Astrocyte of the spinal cord (primary cell): ENCODE results near the gene DUSP14.

ENCODE experiments used
- DNase-seq: peaks from one replicate; pipeline ENCODE4 v3.0.0; 2011; ENCODE audit warnings: low read depth, low spot score
- H3K4me3 ChIP-seq: 2 replicates; pipeline ENCODE4 v1.5.1; 2011; ENCODE audit warnings: low read depth, mild to moderate bottlenecking, low read length, moderate library complexity
- in situ Hi-C: cut with HindIII; loops from 2 replicates; pipeline ENCODE4 v1.10.0; 2017; ENCODE audit warnings: low sequenced_read_pairs
- TF ChIP-seq, protein P1 (sequence below): IDR thresholded peaks from 2 replicates; pipeline ENCODE4 v1.5.1; 2012; ENCODE audit warnings: low read depth, mild to moderate bottlenecking, low read length, inconsistent platforms

Gene DUSP14

DNA sequence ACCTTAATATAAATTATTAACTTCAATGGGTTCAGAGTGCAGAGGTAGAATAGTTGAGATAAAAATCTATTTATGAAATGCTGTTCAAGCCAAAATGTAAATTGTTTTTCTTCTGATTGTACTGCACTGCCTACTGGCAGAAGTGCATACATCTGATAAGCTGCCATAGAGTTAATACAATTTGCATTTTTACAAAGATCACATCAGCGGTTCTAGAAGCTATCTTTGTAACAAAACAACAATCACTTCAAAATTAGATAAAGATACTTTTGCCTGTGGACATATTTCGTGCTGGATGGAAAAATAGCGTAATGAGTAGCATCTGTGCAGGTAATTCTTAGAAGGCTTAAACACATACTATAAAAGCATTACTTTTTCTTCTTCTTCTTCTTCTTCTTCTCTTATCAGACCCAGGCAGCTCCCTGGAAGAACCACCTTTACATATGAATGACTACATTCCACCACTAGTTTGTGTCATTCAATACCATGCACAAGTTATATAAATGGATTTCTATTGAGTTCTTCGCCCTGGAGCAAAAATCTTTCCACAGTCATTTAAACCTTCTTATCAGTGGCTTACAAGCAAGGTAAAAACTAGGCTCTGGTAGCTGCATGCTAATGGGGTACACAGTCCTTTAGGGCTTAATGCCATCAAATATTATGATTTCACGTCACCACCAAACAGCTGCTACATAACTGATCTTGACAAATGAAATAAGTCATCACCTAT lies 72.5 kb downstream of the DUSP14 start:
- no peak for DNase-seq
- H3K4me3 ChIP-seq = no peak overlapping the region
- in situ Hi-C loops = no loop called here
- TF ChIP-seq, protein P1, sequence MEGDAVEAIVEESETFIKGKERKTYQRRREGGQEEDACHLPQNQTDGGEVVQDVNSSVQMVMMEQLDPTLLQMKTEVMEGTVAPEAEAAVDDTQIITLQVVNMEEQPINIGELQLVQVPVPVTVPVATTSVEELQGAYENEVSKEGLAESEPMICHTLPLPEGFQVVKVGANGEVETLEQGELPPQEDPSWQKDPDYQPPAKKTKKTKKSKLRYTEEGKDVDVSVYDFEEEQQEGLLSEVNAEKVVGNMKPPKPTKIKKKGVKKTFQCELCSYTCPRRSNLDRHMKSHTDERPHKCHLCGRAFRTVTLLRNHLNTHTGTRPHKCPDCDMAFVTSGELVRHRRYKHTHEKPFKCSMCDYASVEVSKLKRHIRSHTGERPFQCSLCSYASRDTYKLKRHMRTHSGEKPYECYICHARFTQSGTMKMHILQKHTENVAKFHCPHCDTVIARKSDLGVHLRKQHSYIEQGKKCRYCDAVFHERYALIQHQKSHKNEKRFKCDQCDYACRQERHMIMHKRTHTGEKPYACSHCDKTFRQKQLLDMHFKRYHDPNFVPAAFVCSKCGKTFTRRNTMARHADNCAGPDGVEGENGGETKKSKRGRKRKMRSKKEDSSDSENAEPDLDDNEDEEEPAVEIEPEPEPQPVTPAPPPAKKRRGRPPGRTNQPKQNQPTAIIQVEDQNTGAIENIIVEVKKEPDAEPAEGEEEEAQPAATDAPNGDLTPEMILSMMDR = no peak
